ENCODE data around the gene KCNJ15.

DNA sequence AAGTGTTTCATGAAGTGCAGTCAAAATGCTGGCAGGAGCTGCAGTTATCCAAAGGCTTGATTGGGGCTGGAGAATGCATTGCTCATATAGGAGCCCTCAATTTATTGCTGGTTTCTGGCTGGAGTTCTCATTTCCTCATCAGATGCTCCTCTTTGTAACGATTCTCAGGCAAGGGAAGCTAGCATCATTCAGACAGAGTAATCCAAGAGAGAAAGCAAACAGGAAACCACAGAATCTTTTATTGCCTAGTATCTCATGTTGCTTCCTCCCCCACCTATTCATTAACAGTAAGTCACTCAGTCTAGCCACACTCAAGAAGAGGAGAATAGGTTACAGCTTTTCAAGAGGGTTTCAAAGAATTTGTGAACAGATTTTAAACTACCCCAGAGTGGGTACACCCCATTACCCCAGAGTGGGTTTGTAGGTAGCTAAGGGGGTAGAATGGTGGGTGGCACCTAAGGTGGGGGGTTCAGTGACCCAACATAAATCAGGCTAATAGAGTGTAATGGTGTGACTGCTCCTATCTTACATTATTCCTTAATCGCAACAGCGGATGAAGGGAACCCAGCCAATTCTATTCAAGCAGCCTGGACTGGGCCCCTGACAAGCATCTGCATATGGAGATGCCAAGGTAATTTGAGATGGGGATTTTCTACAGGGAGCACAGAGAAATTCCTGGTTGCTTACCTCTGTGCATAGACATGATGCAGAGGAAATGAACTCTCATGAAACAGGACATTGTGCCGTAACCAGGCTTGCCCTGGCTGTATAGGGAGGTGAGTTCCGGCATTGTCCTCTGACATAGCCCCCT lies 67.1 kb downstream of the KCNJ15 start:
- TF ChIP-seq POLR2A (IDR thresholded peaks at IDR 0.05) = no peak
- TF ChIP-seq, protein P1, sequence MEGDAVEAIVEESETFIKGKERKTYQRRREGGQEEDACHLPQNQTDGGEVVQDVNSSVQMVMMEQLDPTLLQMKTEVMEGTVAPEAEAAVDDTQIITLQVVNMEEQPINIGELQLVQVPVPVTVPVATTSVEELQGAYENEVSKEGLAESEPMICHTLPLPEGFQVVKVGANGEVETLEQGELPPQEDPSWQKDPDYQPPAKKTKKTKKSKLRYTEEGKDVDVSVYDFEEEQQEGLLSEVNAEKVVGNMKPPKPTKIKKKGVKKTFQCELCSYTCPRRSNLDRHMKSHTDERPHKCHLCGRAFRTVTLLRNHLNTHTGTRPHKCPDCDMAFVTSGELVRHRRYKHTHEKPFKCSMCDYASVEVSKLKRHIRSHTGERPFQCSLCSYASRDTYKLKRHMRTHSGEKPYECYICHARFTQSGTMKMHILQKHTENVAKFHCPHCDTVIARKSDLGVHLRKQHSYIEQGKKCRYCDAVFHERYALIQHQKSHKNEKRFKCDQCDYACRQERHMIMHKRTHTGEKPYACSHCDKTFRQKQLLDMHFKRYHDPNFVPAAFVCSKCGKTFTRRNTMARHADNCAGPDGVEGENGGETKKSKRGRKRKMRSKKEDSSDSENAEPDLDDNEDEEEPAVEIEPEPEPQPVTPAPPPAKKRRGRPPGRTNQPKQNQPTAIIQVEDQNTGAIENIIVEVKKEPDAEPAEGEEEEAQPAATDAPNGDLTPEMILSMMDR (IDR thresholded peaks at IDR 0.05) = no peak

Data from esophagus squamous epithelium (tissue), 4 donors.